GDM1 (cell line): ENCODE results near the gene SPRY1.

ENCODE experiments used
- DNase-seq: peaks from one replicate; lab custom pipeline; 2025; lab: John Stamatoyannopoulos, UW

The SPRY1 gene

DNA sequence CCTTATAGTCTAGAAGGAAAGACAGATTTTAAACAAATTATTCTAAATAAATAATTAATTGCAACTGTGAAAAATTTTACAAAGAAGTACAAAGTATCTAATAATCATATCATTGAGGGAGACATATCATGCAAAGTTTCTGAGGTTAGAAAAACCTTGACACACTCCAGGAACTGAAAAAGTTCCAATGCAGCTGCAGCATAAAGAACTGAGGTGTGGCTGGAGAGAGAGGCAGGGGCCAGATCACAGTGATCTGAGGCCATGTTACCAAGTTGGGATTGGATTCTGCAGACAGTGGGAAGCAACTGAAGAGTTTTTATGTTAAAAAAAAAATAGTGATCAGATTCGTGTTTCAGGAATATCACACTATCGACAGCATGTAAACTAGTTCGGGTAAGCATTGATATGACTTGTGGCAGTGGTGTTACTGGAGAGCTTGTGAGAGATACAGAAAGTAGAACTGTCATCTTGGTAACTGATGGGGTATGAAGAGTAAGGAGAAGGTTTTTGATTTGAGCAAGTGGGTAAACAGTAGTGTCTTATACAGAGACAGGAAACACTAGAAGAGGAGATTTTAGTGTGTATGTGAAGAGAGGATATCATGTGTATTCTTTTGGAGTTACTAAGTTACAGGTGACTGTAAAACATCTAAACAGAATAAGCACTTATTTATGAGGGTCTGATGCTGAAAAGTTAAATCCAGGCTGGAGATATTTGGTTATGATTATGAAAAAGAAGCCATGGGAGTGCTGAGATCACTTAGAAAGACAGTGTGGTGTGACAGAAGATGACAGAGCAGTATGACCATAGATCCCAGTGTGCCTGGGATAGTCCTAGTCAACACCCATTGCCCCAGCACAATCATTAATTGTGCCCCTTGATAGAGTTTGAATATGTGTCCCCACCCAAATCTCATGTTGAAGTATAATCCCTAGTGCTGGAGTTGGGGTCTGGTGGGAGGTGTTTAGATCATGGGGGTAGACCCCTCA lies 15.6 kb upstream of the SPRY1 start:
- no peak for DNase-seq

DNA sequence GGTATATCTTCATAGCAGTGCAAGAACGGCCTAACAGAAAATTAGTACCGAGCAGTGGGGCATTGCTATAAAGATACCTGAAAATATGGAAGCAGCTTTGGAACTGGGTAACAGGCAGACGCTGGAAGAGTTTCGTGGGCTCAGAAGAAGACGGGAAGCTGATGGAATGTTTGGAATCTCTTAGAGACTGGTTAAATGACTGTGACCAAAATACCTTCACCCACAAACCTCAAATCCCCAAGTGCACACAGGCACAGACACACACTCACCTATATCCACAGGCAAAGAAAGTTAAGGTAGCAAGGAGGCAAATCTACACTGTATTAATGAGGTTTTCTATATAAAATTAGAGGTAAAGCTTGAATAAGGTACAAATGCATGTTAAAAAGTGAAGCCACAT lies 14.6 kb upstream of the SPRY1 start:
- no peak for DNase-seq

DNA sequence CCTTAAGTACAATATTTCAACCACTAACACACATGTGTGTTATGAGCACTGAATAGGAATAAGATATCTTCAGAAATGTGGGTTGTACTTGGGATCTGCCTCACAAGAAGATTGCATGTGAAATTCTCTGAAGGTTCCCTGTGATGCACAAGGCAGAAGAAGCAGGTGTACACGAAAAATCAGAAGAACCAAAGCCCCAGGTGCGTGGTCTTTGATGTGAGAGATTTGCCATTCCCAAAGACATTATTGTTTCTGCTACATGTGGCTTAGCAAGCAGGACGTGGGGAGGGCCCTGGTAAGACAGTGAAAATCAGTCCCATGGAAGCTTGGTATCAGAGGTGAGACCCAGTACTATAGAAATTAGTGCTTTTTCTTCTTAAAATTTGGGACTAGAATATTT lies 13.0 kb upstream of the SPRY1 start:
- DNase-seq = no peak

DNA sequence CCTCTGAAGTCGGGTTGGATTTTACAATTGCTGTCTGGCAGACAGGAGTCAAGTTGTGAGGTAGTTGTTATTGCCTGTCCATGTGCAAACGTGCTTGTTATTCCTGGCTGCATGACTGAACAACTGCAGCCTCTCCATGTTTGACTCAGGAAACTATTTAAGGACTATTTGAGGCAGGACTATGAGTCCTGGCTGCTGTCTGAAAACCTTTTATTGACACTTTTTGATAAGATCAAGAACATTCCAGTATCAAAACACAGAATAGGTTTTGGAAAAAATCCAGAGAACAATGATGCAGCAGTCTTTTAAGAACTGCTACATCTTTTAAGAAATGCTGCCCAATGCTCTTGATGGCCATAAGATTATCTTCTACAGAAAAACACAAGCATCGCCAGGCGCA lies 10.0 kb upstream of the SPRY1 start:
- DNase-seq = no peak

DNA sequence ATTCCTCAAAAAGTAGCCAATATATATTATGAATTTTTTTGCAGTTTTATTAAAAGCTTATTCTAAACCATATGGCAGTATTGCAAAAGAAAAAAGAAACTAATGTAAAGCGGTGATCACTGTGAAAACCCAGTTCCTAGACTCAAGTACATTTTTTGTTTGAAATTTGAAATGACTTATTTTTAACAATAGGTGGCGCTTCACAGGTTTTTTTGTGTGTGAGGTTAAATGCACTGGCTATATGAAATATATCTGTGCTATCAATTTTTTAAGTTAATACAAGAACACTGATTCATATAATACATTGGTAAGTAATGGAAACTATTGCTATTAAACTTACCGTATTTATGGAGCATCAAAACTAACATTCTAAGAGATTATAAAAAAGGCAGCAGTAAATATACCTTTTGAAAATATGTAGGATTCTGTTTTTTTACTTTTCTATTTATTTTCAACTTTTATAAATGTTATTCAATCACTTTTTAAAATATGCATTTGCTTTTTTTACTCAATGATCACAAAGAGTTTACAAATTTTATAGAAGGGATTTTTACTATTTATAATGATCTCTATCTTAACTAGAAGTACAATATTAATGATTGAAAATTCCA lies 5.6 kb upstream of the SPRY1 start:
- no peak for DNase-seq

DNA sequence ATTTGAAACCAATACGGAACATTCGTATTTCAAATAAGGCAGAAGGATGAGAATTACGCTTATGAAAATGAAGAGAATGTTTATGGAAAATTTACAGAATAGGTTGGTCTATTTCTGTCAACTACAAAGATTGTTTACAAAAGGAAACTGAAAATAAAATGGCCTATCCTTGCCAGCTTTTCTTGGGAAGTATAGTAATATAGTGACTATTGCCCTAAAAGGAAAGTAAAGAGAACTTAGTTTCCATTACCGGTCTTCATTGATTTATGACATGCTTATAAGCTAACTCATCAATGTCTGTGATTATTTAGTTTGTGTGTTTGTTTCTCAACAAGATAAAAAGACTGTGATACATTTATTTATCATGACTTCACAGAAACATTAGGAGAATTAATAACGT lies 2.9 kb upstream of the SPRY1 start:
- no peak for DNase-seq

DNA sequence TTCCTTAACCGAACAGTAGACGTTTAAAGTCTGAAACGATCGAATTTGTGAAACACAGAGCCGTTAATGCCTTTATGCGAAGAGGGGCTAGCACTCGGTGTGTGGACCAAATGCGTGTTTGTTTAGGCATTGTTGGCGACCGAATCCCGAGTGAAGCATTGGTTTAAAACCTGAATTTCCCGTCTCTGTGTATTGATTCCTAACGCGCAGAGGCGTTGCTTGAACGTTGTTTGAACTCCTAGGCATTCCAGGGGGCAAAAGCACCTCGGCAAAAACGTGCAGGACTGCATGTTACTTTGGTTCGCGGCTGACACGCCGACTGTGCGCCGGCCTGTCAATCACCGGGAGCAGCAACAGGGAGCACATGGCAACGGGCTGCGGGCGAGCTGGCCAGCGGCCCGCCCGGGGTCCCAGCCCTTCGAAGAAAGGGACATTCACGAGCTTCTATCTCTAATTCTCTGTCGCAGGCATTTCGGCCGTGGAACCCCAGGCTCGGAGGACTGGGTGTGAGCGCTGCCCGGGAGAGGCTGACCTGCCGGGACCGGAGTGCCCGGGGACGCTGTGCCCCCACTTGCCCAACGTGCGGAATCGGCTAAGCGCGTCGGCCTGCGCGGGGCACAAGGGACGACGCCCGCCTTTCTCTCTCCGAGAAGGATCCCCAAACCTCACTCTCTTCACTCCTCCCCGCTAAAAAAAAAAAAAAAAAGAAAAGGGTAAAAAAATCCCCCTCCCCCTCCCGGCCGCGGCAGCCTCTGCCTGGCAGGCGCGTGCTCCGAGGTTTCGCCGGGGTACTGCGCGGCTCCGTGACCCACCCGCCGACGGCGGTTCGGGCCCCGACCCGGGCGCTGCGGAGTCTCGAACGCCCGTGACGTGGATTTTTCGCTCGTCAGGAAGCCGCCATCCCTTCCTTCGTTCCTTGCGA lies 810 bp downstream of the SPRY1 start:
- peak; percentile 14 for DNase-seq

DNA sequence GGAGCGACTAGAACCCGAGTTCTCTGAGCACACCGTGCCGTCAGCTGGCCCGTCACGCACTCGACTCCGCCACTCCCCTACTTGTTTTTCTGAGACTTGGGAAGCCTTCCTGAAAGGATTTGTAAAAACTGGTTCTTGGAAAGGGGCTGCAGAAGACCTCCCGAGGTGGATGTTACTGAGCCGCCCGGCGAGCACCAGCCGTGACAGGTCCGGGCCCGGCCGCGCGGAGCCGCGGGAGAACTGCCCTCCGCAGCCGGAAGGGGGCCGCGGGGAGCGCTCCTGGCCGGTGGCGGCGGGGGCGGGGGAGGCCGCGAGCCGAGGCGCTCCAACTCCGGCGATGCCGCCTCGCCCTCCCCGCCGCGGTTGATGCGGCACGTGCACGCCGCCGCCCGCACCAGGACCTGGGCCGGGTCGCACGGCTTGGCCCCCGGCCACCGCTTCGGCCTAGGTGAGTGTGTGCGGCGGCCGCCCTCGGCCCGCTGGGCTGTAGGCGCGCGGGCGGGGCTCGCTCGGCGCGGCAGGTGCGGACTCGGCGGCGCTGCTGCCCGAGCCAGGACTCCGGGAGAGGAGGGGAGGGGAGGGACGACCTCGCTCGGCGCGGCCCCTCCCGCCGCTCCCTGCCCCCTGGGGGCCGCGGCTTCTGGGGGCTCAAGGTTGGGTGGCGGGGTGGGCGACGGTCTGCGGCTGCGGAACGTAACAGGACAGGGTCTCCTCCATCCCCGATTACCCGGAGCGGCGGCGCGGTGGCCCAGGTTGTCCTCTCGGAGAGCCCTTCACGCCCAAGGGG lies 1.7 kb downstream of the SPRY1 start:
- peak; percentile 29 for DNase-seq

DNA sequence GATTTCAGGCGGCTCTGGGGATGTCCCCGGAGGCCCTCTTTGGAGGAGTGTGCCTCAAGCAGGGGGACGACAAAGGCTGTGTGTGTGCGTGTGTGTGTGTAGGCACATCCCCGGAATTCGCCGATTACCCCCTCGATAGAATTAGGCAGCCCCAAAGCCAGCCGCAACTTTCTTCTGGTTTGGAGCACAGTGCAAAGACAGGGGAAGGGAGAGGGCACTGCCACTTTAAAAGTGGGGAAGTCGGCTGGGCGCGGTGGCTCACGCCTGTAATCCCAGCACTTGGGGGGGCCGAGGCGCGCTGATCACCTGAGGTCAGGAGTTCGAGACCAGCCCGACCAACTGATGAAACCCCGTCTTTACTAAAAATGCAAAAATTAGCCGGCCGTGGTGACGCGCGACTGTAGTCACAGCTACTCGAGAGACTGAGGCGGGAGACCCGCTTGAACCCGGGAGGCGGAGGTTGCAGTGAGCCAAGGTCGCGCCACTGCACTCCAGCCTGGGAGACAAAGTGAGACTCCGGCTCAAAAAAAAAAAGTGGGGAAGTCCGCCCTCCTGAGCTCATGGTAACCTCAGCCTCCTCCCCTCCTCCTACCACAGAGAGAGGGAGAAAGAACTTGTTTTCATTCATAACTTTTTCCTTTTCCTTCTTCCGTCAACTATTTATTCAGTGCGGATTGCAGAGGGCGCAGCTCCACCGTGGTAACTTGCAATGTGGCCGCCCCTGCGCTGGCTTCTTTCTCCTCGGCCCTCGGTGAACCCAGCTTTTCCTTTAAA lies 2.4 kb downstream of the SPRY1 start:
- DNase-seq = peak; percentile 30

DNA sequence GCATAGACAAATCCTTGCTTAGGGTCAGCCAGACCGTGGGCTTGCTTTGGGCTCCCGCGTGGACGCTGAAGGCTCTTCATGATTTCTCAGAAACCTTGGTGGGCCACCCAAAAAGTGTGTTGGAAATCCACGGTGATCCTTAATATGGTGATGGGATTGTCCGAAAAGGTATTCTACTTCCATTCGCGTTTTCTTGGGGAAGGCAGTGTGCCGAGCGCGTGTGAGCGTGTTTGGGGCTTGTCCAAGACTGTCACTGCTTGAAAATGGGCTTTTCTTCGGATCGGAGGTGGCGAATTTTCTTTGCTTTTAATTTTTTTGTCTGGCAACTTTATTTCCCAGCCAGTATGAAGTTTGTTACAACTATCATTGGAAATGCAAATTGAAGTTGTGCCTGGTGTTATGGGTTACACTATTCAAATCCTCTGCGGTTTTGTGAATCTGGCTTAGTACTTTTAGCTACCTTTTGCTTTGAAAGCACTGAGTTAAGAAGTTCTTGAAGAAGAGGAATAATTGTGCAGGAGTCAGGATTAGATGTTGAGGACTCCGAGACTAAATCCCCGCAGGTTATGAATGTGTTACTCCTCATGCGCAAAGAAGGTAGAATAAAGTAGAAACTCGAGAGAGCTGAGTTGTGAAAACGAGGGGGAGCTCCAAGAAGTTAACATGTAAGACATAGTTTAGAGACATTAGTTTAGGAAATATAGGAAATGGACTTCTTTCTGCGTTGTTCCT lies 3.2 kb downstream of the SPRY1 start:
- no peak for DNase-seq

DNA sequence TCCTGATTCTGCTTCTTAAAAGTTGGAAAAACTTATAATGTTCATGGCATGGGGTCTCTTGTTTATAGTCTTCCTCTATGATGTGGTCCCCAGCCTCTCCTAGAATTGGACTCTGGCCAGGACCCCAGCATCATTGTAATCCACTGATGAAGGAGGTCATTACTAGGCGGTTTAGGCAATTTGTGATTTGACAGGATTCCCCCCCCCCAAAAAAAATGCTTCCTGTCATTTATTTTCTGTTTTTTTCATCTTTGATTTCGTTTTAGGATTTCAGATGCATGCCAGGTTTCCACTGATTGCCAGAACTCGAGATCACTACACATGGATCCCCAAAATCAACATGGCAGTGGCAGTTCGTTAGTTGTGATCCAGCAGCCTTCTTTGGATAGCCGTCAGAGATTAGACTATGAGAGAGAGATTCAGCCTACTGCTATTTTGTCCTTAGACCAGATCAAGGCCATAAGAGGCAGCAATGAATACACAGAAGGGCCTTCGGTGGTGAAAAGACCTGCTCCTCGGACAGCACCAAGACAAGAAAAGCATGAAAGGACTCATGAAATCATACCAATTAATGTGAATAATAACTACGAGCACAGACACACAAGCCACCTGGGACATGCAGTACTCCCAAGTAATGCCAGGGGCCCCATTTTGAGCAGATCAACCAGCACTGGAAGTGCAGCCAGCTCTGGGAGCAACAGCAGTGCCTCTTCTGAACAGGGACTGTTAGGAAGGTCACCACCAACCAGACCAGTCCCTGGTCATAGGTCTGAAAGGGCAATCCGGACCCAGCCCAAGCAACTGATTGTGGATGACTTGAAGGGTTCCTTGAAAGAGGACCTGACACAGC lies 4.9 kb downstream of the SPRY1 start:
- DNase-seq = no peak

DNA sequence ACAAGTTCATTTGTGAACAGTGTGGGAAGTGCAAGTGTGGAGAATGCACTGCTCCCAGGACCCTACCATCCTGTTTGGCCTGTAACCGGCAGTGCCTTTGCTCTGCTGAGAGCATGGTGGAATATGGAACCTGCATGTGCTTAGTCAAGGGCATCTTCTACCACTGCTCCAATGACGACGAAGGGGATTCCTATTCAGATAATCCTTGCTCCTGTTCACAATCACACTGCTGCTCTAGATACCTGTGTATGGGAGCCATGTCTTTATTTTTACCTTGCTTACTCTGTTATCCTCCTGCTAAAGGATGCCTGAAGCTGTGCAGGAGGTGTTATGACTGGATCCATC lies 5.5 kb downstream of the SPRY1 start:
- no peak for DNase-seq

DNA sequence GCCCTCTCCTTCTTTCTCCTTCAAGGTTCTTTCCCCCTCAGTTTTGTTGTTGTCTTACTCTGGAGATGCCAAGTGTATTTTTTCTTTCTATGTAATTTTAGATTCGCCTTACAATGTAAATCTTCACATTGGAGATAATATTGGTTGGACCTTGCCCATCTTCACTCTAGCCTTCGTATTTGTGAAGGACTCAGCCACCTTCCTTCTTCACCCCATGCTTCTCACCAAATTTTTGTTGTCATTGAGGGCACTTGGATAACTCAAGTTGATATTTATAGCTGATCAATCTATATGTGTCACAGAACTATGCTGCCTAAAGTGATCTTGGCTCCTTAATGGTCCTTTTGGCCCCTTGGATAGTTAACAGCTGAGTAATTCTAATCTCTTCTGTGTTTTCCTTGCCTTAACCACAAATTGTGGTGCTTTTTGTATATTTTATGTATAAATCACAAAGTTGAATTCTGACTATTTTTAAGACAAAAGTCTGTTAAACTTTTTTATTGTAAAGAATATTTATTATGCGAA lies 6.5 kb downstream of the SPRY1 start:
- DNase-seq = no peak

DNA sequence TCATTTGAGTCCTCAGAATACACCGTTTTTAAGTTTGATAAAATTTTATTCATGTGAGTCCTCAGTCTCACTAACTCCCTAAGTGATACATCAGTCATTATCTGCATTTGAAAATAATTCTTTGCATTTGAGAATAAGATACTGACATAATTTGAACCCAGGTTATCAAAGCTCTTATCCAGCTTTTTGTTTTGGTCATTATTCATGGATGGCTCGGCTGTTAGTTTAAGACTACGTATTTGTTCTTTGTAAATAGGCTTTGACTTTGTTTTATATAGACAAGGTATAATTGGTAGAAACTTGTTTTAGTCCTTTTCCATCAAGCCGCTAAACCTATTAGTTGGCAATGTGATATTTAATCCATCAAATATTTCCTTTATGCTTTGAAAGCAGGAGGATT lies 7.9 kb downstream of the SPRY1 start:
- DNase-seq = no peak

DNA sequence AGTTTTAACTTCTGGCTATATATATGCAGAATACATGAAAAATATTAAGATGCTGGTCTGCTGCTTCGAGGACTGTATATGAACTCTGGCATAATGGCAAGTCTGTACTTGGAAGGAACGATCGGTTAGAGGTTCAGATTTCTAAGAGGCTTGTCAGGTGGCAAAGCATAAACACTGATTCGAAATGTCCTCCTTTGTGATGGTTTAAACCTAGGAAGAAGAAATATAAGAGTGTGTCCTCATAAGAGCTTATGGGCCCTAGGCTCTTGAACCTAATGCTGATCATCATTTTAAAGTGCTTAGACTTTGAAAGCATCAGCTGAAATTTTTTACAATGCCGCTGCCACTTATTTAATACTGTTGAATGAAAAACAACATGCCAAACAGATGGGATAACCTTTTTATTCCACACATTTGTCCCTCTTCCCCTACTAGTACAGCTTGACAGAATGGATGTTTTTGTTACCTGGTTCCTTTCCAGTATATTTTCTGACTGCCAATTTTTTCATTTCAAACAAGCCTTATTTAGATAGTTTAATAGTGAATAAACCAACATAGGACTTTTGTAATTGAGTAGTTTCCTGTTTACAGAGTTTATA lies 8.8 kb downstream of the SPRY1 start:
- DNase-seq = no peak

DNA sequence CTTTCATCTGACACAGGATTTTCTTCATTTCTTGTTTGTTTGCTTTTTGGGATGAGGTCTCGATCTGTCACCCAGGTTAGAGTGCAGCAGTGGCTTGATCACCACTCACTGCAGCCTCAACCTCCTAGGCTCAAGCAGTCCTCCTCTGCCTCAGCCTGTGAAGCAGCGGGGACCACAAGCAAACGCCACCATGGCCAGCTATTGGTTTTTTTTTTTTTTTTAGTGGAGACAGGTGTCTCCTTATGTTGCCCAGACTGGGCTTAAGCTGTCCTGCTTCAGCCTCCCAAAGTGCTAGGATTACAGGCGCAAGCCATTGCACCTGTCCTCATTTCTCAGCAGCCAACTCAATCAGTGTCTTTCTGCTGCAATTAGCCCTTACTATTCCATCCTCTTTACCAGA lies 10.3 kb downstream of the SPRY1 start:
- DNase-seq = no peak

DNA sequence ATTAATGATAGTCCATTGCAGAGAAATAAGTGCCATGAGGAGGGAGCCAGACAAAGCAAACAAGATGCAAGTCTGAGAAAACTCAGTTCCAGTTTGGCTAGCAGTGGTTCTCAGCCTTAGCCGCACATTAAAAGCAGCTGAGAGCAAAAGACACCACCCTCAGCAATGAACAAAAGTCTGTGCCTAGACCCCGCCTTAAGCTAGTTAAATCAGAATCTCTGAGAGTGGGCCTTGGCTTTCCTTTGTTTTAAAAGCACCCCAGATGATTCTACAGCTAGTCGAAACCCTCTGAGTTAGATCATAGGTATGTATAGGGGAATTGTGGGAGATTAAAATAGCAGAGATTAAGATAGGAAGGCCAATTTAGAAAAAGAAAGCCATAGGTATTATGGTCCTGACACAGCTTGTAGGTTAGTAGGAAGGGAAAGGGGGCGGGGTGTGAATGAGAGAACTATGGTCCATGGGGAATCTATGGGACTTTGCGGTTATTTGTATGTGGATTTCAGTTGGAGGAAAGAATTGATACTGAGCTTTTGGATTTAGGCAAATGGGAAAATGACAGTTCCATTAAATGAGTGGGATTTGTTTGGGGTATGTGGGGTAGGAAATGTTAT lies 12.0 kb downstream of the SPRY1 start:
- no peak for DNase-seq

DNA sequence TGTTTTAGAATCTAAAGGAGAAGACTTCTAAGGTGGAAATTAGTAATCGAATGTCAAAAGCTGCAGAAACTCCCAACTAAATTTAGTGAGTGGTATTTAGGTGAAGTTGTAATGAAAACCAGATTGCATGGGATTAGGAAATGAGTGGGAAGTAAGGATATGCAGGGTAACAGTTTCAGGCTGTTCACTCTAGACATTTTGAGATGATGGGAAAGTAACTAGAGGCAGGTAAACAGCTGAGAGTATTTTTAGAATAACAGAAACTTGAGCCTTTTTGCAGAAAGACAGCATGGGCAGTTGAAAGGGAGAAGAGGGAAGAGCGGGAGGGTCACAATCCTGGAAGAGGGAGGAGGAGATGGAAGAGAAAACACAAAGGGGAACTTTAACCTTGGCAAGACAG lies 12.7 kb downstream of the SPRY1 start:
- DNase-seq = no peak
